HG03064 (cell line): Measurements from ENCODE around the gene RASA3.

ENCODE experiments used
- ATAC-seq: cut with Tn5 transposase; IDR thresholded peaks from one replicate; pipeline ENCODE4 v1.9.1; 2021; ENCODE audit warnings: low read depth; ENCODE audit not compliant: unreplicated experiment

RASA3 gene

DNA sequence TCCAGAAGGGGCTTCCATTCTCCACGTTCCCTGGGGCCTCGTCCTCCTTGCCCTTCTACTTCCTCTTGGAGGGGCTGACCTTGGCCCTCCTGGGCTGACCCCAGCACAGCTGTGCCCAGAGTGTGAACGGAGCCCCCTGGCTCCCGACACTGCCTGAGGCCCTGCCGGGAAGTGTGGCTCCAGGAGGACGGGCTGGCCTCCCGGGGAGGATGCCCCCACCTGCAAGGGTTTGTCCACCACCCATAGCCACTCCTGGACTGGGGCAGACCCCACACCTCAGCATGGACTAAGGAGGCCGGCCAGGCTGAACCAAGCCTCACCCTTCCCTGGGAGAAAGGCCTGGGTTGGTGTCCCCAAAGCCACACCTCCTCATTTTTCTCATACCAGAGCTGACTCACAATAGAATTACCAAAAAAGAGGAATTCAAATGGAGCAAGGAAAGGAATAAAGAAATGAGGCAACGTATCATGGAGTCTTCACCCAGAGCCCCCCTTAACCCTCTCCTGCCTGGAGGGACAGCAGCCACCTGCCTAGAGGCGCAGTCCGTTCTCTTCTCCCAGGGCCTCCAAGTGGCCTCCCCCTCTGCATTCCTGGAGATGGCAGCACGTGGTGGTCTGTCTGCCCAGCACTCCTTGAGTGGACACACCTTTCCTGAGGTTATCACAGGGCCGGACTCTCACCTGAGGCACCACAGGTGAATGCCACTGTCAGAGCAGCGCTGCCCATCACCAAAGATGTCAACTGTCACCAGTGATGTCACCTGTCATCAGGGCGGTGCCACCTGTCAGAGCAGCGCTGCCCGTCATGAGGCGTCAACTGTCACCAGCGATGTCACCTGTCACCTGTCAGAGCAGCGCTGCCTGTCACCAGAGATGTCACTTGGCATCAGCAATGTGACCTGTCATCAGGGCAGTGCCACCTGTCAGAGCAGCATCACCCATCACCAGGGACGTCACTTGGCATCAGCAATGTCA is 155.4 kb downstream of the RASA3 start:
- no peak for ATAC-seq

DNA sequence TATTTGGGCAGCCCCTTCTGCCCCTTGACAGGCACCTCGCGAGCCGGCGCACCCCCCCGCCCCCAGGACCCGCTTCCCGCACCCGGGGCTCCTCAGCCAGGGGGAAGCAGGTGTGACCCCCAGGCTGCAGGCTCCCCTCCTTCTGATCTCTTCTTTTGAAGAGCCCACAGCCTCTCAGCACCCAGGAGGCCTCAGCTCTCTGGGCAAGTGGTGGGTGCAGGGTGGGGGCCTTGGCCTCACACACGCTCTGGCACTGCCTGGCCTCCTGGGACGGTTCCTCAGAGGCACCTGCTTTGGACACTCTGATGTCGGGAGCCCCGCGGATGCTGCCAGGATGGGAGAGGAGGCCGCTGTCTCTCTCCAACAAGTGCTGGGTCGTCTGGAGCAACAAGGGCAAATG is 157.0 kb downstream of the RASA3 start:
- no peak for ATAC-seq

DNA sequence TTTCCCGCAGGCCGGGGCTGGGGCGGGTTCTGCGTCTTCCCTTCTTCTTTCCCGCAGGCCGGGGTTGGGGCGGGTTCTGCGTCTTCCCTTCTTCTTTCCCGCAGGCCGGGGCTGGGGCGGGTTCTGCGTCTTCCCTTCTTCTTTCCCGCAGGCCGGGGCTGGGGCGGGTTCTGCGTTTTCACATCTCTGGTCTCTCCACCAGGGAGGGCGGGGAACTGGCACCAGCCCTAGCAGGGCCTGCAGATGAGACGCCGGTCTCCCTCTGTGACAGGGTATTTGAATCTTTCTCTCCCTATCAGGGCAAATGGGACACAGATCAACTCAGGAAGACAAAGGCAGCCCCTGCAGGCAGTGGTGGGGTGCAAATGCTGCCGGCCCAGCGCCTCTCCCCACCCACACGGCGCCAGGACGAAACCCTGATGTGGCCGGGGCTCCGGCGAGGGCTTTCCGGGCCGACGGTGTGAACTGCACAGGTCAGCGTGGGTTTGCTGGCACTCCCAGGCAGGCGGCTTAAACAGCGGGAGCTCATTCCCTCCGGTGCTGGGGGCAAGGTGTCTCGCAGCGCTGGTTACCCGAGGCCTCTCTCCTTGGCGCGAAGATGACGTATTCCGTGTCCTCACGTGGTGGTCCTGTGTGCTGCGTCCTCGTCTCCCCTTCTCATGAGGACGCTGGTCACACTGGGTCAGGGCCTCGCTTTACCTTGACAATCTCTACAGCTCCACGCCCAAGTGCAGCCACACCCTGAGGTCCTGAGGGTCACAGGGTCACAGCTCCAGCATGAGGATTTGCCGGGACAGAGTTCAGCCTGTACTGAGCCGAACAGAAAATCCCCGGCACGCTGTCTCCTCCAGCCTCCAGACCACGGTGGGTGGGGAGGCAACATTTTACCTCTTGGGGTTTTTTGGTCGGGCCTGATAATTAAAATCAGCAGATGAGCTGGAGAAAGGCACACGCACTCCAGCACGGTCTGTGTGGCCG is 157.8 kb downstream of the RASA3 start:
- no peak for ATAC-seq

DNA sequence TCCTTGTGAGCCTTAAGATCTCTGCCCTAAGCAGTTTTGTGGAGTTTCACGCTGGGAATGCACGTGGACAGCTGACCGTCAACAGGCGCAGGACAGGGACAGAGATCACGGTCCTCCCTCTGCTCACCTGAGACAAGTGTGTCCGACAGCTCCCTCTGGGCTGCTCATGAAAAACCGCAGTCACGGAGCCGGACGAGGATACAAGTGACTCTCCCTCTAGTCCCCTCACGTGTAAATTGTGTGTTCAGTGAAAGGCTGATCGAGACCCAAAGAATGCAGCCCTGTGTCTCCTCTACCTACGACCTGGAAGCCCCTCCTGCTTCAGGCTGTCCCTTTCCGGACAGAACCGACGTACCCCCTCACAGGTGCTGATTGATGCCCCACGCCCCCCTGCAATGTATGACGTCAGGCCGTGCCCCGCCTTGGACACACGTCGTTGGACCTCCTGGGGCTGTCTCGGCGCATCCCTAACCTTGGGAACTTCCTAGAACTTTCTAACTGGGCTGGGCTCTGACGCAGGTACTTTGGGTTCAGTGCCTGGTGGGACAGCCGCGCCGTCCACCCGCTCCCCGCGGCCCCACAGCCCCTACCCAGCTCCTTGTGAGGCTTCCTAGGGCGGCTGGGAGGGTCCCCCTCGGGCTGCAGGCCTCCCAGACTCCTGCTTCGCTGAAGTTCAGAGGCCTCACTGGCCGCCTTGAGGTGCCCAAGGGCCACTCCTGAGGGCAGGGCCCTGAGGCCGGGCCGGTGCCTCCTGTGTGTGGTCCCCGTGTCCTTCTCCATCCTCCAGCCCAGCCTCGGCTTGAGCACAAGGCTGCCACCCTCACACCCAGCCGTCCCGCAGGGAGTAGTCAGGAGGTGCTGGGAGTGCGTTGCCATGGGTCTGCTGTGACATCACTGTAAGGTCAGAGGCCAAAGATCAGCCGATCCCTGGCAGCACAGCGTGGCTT is 158.9 kb downstream of the RASA3 start, which contains the start of gene C13orf46:
C13orf46 (minus strand) TSS at position 859 of the 947 bp plus-strand sequence; CDS start at position 780, 79 bp downstream.
- ATAC-seq: no peak

DNA sequence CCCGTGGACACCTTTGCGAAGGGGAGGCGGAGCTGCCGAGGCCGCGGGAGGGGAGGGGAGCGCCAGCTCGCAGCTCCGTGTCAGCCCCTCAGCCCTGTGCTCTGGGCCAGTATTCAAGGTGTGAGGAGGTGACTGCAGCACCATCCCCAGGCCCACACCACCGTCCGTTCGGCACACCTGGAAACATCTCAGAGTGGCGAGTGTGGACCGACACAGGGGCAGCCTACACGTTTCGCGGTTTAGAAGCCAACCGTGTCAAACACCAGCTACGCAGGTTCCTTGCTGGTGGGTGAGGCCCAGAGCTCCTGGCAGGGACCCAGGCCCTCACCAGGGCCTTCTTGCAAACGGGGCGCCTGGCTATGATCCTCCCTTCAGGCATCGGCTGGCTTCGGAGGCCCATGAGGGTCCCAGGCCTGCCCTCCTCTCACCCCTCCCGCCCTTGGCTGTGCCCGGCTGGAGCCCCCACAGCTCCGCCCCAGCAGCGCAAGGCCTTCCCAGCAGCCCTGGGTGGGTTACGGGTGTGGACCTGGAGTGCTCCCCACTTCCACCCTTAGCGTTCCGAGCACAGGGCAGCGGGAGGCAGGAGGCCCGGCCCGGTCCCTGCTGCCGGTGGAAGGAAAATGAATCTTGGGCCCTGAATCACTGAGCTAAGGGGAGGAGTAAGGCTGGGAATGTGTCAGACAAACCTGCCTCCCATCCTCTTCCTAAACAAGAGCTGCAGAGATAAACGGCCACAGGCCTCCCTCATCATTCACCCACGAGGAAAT is 159.8 kb downstream of the RASA3 start:
- no peak for ATAC-seq

DNA sequence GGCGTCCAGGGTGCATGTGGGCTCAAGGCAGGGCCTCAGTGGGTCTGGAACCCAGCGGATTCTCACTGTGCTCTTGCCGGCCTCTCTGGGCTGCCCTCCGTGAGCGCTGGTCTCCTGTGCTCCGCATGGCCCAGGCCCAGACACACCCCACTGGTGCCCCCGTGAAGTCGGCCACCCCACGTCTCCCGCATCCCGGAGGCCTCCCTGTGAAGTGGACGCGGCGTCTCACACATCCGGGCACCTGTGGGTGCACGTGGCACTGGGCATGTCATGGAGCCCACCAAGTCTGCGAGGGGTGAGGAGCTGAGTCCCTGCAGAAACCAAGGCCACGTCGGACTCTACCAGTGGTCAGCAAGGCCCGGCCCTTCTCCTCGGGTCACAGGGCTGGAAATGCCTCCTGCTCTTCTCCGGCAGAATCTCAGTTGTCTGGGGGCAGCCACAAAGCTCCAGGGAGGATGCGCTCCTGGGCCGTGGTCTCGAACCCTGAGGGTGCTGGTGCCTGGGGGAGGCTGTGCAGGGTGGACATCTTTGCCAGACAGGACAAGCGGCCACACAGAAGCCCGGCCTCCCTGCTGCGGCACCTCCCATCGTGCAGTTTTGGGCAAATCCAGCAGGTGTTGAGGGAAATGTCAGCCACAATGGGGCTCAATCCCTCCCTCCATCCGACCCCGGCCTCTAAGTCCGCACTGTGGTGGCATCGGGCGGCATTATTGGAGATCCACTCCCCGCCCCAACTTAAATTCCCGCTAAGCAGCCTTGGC is 160.8 kb downstream of the RASA3 start:
- no peak for ATAC-seq

DNA sequence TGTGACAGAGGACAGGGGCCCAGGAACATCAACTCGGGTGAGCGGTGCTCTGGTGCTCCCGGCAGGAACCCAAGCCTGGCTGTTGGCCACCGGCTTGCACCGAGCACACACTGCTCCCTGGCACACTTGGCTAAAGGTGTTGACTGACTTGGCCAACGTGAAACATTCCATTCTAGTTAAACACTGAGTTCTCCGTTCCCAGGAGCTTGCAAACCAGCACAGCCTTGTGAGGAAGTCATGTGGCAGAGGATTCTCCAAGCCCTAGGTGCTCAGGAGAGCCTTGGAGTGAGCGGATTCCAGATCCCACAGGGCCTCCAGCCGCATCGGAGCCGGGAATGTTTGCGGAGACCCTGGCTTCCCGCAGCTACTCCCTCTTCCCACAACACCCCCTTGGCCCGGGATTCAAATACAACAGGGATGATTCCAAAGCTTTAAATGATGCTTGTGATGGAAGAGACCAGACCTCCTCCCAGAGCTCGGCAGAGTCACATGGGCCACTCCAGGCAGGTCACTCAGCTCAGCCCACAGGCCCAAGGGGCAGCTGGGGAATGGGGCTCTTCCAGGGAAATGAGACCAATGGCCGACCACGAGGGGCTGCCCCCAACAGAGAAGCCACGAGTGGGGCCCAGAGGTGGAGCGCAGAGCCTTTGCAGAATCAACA is 161.5 kb downstream of the RASA3 start:
- ATAC-seq: no peak

DNA sequence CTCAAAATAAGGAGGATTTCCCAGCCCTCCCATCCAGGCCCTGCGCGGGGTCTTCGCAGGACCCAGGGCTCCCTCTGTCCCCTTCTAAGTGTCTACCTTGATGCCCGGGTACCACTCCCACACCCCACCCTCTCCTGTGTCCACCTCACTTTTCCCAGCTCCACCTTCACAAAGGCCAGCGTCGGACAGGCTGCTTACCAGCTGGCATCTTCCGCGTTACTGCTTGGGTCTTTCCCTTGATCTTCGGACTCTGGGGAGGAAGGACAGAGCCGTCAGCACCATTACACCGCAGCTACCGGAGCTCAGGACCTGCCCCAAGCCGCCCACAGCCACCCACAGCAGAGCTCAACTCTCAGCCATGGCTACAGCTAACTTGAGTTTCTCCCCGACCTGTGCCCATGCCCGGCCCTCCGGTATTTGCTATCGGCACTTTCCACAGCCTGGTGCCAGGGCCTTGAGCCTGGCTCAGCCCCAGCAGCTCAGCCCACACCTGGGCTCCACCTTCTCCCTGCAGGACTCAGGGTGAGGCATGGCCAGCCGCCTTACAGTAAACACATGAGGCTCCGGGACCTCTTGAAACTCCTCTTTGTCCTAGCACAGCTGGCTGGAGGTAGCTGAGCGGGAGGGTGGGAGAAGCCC is 162.3 kb downstream of the RASA3 start:
- ATAC-seq: no peak

DNA sequence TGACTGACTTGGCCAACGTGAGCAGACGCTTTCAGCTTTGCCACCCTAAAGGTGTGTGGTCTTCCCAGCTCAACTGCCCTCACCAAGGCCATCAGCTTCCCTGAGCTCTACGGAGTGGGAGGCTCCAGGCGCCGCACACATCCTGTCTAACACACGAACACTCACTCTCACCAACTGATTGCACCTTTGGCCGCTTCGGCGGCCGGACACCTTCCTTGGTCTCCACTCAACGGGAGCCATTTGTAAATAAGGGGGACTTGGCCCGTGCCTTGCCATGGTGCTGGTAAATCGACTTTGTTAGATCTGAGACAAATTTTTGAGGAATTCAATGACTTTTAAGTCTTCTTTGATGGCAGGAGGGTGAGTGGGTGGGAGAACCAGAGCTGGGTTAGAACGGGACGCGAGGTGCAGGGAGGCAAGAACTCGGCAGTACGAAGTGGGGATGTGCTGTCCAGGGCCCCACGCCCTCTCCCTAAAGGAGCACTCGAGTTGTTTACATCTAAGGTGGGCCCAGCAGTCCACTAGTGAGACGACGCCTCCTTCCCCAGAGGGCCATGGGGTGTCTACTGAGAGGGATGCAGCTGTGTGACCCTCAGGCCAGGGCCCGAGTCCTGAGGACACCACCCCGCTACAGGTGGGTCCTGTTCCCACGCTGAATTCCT is 163.0 kb downstream of the RASA3 start:
- ATAC-seq: no peak

DNA sequence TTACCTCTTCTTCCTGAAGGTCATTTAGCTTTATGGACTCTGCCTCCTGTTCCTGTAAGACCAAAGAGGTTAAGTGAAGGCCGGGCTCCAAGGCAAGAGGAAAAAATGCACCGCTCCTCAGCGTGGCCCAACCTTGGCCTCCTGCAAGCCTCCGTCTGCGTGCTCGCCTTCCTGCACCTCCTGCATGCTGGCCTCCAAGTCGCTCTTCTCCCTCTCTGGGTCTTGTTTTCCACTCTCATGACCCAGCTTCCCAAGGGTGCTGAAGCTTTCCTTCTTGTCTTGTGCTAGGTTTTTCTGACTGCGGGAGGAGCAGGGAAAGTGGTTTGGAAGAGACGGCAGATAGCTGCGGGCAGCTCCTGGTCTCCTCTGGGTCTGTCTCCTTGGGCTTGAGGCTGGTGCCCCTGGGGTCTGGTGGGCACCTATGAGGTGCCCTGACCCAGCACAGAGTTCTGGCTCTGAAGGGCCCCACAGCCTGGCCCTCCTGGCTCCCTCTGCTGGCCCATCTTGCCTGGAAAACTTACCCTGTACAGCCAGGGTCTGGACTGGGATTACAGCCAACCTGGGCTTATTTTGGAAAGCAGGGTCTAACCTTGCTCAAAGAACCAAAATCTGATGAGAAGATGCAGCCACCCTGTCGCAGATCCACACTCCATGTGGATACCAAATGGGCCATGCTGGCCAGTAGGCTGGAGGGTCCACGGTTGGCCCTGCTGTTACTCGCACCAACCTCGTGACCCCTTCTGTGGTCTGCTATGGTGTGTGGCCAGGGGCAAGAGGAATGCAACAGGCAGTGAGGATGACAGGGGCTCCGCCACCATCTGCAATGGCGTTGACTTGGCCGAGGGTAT is 163.7 kb downstream of the RASA3 start:
- no peak for ATAC-seq

DNA sequence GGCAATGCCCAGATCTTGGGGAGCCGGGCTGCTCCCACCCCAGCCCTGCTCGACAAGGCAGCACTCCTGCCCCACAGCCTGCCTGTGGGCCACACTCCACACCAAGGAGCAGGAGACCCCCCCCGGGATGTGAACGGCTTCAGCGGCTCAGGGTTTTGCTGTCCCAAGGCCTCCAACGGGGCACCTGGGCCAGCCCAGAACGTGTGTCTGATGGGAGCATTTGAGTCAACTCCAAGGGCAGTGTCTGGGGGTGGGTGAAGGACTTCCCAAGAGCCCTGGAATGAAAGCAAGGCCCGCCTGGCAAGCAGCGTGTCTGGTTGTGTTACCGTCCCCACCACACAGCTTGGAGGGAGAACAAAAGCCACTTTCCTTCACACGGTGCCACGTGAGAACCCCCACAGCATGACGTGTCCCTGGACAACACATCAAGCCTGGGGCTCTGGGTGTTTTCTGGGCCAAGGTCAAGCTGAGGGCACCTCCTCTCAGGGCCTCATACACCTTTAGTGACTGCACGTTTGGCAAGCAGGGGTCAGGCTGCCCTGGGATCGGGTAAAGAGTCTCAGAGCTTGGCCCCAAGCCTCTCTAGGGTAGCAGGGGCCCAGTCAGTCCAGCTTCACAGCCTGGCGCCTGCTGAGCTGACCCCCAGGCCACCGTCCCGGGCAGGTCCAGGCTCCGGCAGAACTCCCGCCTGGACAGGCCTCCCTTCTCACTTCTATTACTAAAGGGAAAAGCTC is 164.5 kb downstream of the RASA3 start:
- ATAC-seq: no peak

DNA sequence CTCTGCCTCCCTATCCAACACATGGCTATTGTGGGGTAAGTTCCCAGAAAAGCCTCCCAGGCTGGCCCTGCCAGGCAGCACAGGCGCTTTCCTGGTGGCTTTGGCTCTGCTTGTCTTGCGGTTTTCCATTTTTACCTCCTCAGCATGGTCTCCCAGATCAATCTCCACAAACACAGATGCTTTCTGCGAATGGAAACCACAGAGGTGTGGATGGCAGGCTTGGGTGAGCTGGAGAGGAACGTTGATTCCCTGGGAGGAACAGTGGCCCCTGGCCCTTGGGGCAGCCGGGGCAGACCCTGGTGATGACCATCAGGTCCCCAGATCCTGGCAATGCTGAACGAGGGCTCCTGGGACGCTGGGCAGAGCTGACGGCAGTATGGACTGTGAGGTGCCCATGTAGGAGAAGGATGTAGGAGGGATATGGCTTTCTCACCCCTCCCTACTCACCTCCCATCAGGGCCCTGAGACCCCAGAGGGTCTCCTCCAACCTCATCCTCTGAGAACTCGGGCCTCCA is 165.2 kb downstream of the RASA3 start:
- ATAC-seq: no peak

DNA sequence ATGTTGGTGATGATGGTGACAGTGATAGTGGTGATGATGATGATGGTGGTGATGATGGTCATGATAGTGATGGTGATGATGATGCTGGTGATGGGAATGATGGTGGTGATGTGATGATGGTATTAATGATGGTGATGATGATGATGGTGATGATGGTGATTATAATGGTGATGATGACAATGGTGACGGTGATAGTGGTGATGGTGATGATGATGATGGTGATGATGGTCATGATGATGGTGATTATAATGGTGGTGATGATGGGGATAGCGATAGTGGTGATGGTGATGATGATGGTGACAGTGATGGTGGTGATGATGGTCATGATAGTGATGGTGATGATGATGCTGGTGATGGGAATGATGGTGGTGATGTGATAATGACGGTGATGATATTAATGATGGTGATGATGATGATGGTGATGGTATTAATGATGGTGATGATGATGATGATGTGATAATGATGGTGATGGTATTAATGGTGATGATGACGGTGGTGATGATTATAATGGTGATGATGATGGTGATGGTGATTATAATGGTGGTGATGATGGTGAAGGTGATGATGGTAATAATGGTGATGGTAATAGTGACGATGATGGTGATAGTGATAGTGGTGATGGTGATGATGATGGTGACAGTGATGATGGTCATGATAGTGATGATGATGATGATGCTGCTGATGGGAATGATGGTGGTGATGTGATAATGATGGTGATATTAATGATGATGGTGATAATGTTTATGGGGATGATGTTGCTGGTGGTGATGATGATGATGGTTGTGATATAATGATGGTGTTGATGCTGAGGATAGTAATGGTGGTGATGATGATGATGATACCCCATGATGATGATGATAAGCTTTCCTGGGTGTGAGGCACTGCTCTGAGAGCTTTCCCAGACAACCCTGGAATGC is 166.2 kb downstream of the RASA3 start:
- no peak for ATAC-seq

DNA sequence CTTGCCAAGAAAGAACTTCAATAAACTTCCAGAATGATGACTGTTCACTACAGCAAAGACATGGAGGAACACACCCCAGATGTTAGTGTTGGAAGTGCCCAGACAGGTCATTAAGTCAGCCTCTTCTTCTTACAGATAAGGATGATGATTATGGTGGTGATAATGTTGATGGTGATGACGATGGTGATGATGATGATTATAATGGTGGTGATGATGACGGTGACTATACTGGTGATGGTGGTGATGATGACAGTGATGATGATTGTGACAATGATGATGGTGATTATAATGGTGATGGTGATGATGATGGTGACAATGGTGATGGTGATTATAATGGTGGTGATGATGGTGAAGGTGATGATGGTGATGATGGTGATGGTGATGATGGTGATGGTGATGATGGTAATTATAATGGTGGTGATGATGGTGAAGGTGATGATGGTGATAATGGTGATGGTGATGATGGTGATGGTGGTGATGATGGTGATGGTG is 167.0 kb downstream of the RASA3 start:
- no peak for ATAC-seq
